Smooth muscle cell (in vitro differentiated cells): ENCODE data around the gene TBCD. TPM values are rescaled to one million over a fixed set of nuclear protein-coding genes. Genes with fewer than 3 reads are reported as not detected.
A peak's percentile ranks its signal among the peaks of the same experiment; 100 is the strongest.

Source experiments
- DNase-seq: peaks from one replicate; lab custom pipeline; 2025; ENCODE audit not compliant: unreplicated experiment; lab: John Stamatoyannopoulos, UW
- H2AFZ ChIP-seq: fragments of 200-600 bp; sonication (generic); 2 replicates; pipeline ENCODE4 v1.6.0; 2016; ENCODE audit warnings: antibody characterized with exemption, low read depth, mild to moderate bottlenecking
- H3F3A ChIP-seq: fragments of 200-600 bp; sonication (generic); 2 replicates; pipeline ENCODE4 v1.6.0; 2017; ENCODE audit warnings: antibody characterized with exemption, low read depth
- H3K27ac ChIP-seq: fragments of 200-600 bp; sonication (generic); 2 replicates; pipeline ENCODE4 v1.5.1; 2016; ENCODE audit warnings: low read depth, mild to moderate bottlenecking
- H3K27me3 ChIP-seq: fragments of 200-600 bp; sonication (generic); 2 replicates; pipeline ENCODE4 v1.6.1; 2016; ENCODE audit warnings: low read depth, mild to moderate bottlenecking
- H3K36me3 ChIP-seq: fragments of 200-600 bp; sonication (generic); 2 replicates; pipeline ENCODE4 v1.5.1; 2016; ENCODE audit warnings: low read depth
- H3K4me1 ChIP-seq: fragments of 200-600 bp; sonication (generic); 2 replicates; pipeline ENCODE4 v1.5.1; 2016; ENCODE audit warnings: low read depth
- H3K4me2 ChIP-seq: fragments of 200-600 bp; sonication (generic); 2 replicates; pipeline ENCODE4 v1.6.0; 2016; ENCODE audit warnings: mild to moderate bottlenecking
- H3K4me3 ChIP-seq: fragments of 200-600 bp; sonication (generic); 2 replicates; pipeline ENCODE4 v1.5.1; 2016; ENCODE audit warnings: mild to moderate bottlenecking
- H3K79me2 ChIP-seq: fragments of 200-600 bp; sonication (generic); 2 replicates; pipeline ENCODE4 v1.6.0; 2016; ENCODE audit warnings: low read depth, mild to moderate bottlenecking
- H3K9ac ChIP-seq: fragments of 200-600 bp; sonication (generic); 2 replicates; pipeline ENCODE4 v1.6.0; 2016; ENCODE audit warnings: low read depth
- H3K9me3 ChIP-seq: fragments of 200-600 bp; sonication (generic); replicated peaks from 2 replicates; pipeline ENCODE4 v1.5.1; 2016; ENCODE audit warnings: low read depth
- H4K20me1 ChIP-seq: fragments of 200-600 bp; sonication (generic); 2 replicates; pipeline ENCODE4 v1.6.0; 2016; ENCODE audit warnings: low read depth
- CTCF ChIP-seq: fragments of 200-600 bp; sonication (generic); IDR thresholded peaks from 2 replicates; pipeline ENCODE4 v1.5.1; 2017; ENCODE audit warnings: borderline replicate concordance, mild to moderate bottlenecking, antibody characterized with exemption; ENCODE audit not compliant: insufficient read depth, poor library complexity, severe bottlenecking
- WGBS: methylation state at CpG from one replicate; pipeline ENCODE4 v1.1.7; 2016; ENCODE audit warnings: low lambda C conversion rate; 5-methylcytosine and 5-hydroxymethylcytosine counted together
- polyA plus RNA-seq: library from polyadenylated mRNA; unstranded; fragments of >200 nt; fragmentation: Nextera tagmentation; extraction: Ambion mirVana; gene quantifications from 2 replicates; pipeline ENCODE4 v1.2.1, GENCODE V29; 2016
- total RNA-seq: library from RNA; depleted of rRNA; stranded (reverse); fragments of >200 nt; gene quantifications from 2 replicates; pipeline ENCODE4 v1.2.3, GENCODE V29; 2014

The TBCD gene
- total and polyA plus RNA-seq, 2 experiments from 2014 or later: 29.1 to 38.8 TPM

- H4K20me1 ChIP-seq: peaks cover 7% of the 10 kb centered on the region
- no peaks in the 10 kb centered on the region for H3K27me3 ChIP-seq
- DNase-seq: no peak
- no peak overlapping the region for H3K4me2 ChIP-seq
- no peaks in the 10 kb centered on the region for H3K36me3 ChIP-seq
- H3K9ac ChIP-seq: no peak overlapping the region
- no peak overlapping the region for H3K4me3 ChIP-seq
- WGBS: 97% methylated on average over 16 of the region's 16 CpGs
- H3K27ac ChIP-seq: no peak overlapping the region
- H3K79me2 ChIP-seq: peaks cover 10% of the 10 kb centered on the region
- peaks cover 11% of the 10 kb centered on the region for H3K4me1 ChIP-seq
- H3K9me3 ChIP-seq: no peaks in the 10 kb centered on the region
- no peaks in the 10 kb centered on the region for H3F3A ChIP-seq
- no peak overlapping the region for H2AFZ ChIP-seq
- no peak for TF ChIP-seq CTCF
Measured at GRCh38 chr17:82748756-82749155, 3.1 kb upstream of the TBCD start.

DNA sequence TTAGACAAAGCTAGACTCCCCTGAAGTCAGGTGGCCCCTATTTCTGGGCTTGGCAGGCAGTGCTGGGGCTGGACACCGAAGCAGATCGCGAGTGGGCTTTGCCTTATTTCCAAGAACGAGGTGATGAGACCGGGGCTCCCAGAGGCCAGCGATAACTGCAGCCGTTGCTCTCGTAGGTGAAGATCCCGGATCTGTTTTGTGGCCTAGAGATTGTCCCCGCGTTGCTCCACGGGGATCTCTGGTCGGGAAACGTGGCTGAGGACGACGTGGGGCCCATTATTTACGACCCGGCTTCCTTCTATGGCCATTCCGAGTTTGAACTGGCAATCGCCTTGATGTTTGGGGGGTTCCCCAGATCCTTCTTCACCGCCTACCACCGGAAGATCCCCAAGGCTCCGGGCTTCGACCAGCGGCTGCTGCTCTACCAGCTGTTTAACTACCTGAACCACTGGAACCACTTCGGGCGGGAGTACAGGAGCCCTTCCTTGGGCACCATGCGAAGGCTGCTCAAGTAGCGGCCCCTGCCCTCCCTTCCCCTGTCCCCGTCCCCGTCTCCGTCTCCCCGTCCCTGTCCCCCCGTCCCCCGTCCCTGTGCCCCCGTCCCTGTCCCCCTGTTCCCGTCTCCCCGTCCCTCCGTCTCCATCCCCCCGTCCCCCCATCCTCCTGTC is 1.5 kb upstream of the TBCD start:
- no peak overlapping the region for H3K9ac ChIP-seq
- TF ChIP-seq CTCF: no peak
- H3K27me3 ChIP-seq: no peaks in the 10 kb centered on the region
- peaks cover 14% of the 10 kb centered on the region for H3K4me1 ChIP-seq
- no peak overlapping the region for H3K27ac ChIP-seq
- peaks cover 15% of the 10 kb centered on the region for H3K79me2 ChIP-seq
- DNase-seq: no peak
- no peaks in the 10 kb centered on the region for H3F3A ChIP-seq
- no peak overlapping the region for H2AFZ ChIP-seq
- H4K20me1 ChIP-seq: peaks cover 11% of the 10 kb centered on the region
- no peaks in the 10 kb centered on the region for H3K9me3 ChIP-seq
- peak overlapping the region; percentile 54 for H3K4me2 ChIP-seq
- no peak overlapping the region for H3K4me3 ChIP-seq
- no peaks in the 10 kb centered on the region for H3K36me3 ChIP-seq
- 44% methylated on average over 28 of the region's 40 CpGs for WGBS

- Histone ChIP-seq H3K4me3 (peak overlapping the region; percentile 97), H3K9ac (no peak overlapping the region), H3K9me3 (no peaks in the 10 kb centered on the region), H3K27ac (no peak overlapping the region), H3K4me1 (peaks cover 14% of the 10 kb centered on the region), H3K4me2 (peak overlapping the region; percentile 96), H3F3A (no peaks in the 10 kb centered on the region), H3K36me3 (no peaks in the 10 kb centered on the region), H3K27me3 (no peaks in the 10 kb centered on the region), H3K79me2 (peaks cover 15% of the 10 kb centered on the region), H2AFZ (peak overlapping the region; percentile 82), H4K20me1 (peaks cover 15% of the 10 kb centered on the region)
- 1% methylated on average over 36 of the region's 56 CpGs for WGBS
- no peak for TF ChIP-seq CTCF
- DNase-seq: no peak
Measured at GRCh38 chr17:82751171-82751570, 694 bp upstream of the TBCD start.
